ENCODE results near the gene TP53BP1.

TP53BP1 gene

GRCh38 chr15:43513550-43513949 lies 20.6 kb upstream of the TP53BP1 start:
- peaks cover 7% of the 10 kb centered on the region for H3K4me1 ChIP-seq (ENCODE audit: low read length)
- H3K9me2 ChIP-seq (replicated peaks; ENCODE audit: insufficient read depth, low read length), result no peaks in the 10 kb centered on the region
- H3K4me3 ChIP-seq (ENCODE audit: low read length), result no peak overlapping the region
- H3K27me3 ChIP-seq (replicated peaks; ENCODE audit: insufficient read depth, low read length), result peaks cover 12% of the 10 kb centered on the region
- no peak for DNase-seq
- no peak overlapping the region for H3K9ac ChIP-seq (ENCODE audit: low read length)
- no peak overlapping the region for H3K27ac ChIP-seq (ENCODE audit: low read length)
- H3F3A ChIP-seq (ENCODE audit: insufficient read depth, low read length), result no peaks in the 10 kb centered on the region
- no peaks in the 10 kb centered on the region for H3K79me2 ChIP-seq (ENCODE audit: low read length)
- no peaks in the 10 kb centered on the region for H4K20me1 ChIP-seq (ENCODE audit: insufficient read depth, low read length)
- no peak overlapping the region for H3K4me2 ChIP-seq (ENCODE audit: low read depth, low read length)
- TF ChIP-seq CTCF (IDR thresholded peaks at IDR 0.05; ENCODE audit: low read length) (no peak), EZH2phosphoT487 (IDR thresholded peaks at IDR 0.05; ENCODE audit: low read length) (no peak), EZH2 (optimal IDR thresholded peaks at IDR 0.05; ENCODE audit: low read depth, low read length) (no peak)
- H3K36me3 ChIP-seq (replicated peaks; ENCODE audit: insufficient read depth, low read length), result no peaks in the 10 kb centered on the region
- no peaks in the 10 kb centered on the region for H3K9me3 ChIP-seq (replicated peaks; ENCODE audit: insufficient read depth, low read length)
- H2AFZ ChIP-seq (ENCODE audit: low read length), result no peak overlapping the region

DNA sequence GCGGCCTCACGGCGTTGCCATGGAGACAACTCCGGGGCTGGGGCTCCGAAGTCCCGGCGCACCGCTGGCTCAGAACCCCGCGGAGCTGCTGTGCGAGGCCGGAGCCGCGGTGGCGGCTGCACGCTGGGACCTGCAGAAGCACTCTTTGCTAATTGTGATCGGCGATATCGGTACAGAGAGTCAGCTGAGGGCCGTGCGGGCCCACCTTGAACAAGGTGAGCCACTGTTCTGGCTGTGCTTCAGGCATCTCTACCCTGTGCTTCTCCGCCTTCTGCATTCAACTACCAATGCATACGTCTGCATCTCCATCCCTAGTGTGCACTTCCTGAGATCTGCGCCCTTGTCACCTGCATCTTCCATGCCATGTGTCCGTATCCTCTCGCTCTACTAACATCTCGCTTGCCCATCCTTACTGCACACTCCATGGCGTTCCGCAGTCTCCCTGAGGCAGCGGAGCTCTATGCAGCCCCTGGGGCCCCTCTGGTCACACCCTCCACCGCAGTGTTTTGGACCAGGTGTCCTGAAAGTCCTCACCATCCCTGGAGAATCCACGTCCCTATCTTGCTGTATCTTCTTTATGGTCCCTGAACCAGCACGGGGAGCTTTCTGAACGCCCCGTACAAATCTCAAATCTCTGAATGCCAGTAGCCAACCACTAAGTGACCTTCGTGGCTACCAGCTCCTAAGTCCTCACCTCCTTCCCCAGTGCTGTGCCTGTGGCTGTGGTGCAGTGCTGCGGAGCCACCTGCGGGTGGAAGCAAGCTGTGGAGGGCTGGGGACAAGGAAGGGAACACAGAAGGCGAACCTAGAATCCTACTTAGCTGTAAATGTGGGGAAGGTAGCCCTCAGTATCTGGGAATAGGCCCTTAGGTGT lies 18.3 kb upstream of the TP53BP1 start:
- Histone ChIP-seq H3K4me3 (ENCODE audit: low read length) (peak overlapping the region; percentile 66), H3F3A (ENCODE audit: insufficient read depth, low read length) (no peaks in the 10 kb centered on the region), H3K27me3 (replicated peaks; ENCODE audit: insufficient read depth, low read length) (peaks cover 12% of the 10 kb centered on the region), H3K9ac (ENCODE audit: low read length) (peak overlapping the region; percentile 36; the same call in 1 of the 2 replicates), H3K9me2 (replicated peaks; ENCODE audit: insufficient read depth, low read length) (no peaks in the 10 kb centered on the region), H3K4me2 (ENCODE audit: low read depth, low read length) (peak overlapping the region; percentile 91), H4K20me1 (ENCODE audit: insufficient read depth, low read length) (no peaks in the 10 kb centered on the region), H3K27ac (ENCODE audit: low read length) (no peak overlapping the region), H3K4me1 (ENCODE audit: low read length) (peaks cover 7% of the 10 kb centered on the region), H3K9me3 (replicated peaks; ENCODE audit: insufficient read depth, low read length) (no peaks in the 10 kb centered on the region), H3K36me3 (replicated peaks; ENCODE audit: insufficient read depth, low read length) (no peaks in the 10 kb centered on the region), H3K79me2 (ENCODE audit: low read length) (no peaks in the 10 kb centered on the region), H2AFZ (ENCODE audit: low read length) (peak overlapping the region; percentile 66)
- no peak for TF ChIP-seq EZH2phosphoT487 (IDR thresholded peaks at IDR 0.05; ENCODE audit: low read length)
- peak; percentile 29; the same call in 1 of the 2 replicates for TF ChIP-seq CTCF (IDR thresholded peaks at IDR 0.05; ENCODE audit: low read length)
- no peak for TF ChIP-seq EZH2 (optimal IDR thresholded peaks at IDR 0.05; ENCODE audit: low read depth, low read length)
- DNase-seq, result no peak

DNA sequence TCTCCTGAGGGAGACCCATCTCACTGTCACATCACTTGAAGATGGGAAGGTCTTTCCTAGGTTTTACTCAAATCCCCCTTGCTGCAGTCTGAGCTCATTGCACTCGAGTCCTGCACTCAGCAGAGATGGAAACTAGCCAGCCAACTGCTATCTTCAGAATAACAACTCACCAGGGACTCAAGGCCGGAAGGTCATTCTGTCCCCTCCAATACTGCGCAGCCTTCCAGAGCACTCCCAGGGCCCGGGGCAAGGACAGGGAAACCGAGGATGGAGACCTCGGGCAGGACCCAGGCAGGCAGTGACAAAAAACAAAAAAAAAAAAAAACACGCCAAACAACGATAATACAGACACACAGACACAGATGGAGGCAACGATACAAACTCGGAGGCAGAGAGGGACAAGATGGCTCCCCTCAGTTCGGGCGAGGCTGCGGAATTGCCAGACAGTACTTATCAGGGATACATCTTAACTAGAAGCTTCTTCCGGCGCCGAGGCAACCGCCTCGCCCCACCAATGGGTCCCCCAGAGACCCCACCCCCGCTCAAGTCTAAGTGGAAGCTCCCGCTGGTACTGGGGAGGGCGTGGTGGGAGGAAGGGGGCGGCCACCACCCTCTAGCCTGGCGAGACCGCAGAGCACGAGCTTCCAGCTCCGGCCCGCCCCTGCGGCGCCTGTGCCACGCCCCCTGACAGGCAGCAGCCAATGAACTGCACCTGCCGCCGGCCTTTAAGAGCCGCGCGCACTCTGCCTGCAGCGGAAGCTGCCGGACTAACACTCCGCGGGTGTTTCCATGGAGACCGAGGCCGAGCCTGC lies 17.4 kb upstream of the TP53BP1 start:
- peak; percentile 100 for DNase-seq
- H3K9ac ChIP-seq (ENCODE audit: low read length), result peak overlapping the region; percentile 53
- no peaks in the 10 kb centered on the region for H4K20me1 ChIP-seq (ENCODE audit: insufficient read depth, low read length)
- H3K36me3 ChIP-seq (replicated peaks; ENCODE audit: insufficient read depth, low read length), result no peaks in the 10 kb centered on the region
- peak overlapping the region; percentile 66 for H3K4me3 ChIP-seq (ENCODE audit: low read length)
- peaks cover 12% of the 10 kb centered on the region for H3K27me3 ChIP-seq (replicated peaks; ENCODE audit: insufficient read depth, low read length)
- no peak for TF ChIP-seq EZH2 (optimal IDR thresholded peaks at IDR 0.05; ENCODE audit: low read depth, low read length)
- no peak for TF ChIP-seq EZH2phosphoT487 (IDR thresholded peaks at IDR 0.05; ENCODE audit: low read length)
- TF ChIP-seq CTCF (IDR thresholded peaks at IDR 0.05; ENCODE audit: low read length), result no peak
- no peaks in the 10 kb centered on the region for H3K79me2 ChIP-seq (ENCODE audit: low read length)
- H3K27ac ChIP-seq (ENCODE audit: low read length), result peak overlapping the region; percentile 26; the same call in 1 of the 2 replicates
- H2AFZ ChIP-seq (ENCODE audit: low read length), result peak overlapping the region; percentile 90
- no peaks in the 10 kb centered on the region for H3F3A ChIP-seq (ENCODE audit: insufficient read depth, low read length)
- H3K4me2 ChIP-seq (ENCODE audit: low read depth, low read length), result peak overlapping the region; percentile 94
- no peaks in the 10 kb centered on the region for H3K9me3 ChIP-seq (replicated peaks; ENCODE audit: insufficient read depth, low read length)
- H3K9me2 ChIP-seq (replicated peaks; ENCODE audit: insufficient read depth, low read length), result no peaks in the 10 kb centered on the region
- H3K4me1 ChIP-seq (ENCODE audit: low read length), result peaks cover 7% of the 10 kb centered on the region
